Measurements from ENCODE around the gene TTC33. TPM values are rescaled to one million over a fixed set of nuclear protein-coding genes. Genes with fewer than 3 reads are reported as not detected.

TTC33 gene
- total RNA-seq, 4 donors from 2014 or later = 18.8 to 123 (median 39.7) TPM

GRCh38 chr5:40688996-40689395, 66.8 kb downstream of the TTC33 start:
- H3K27ac ChIP-seq = peak overlapping the region in 1 of 2 donors; percentile 40
- no peak for DNase-seq
- H3K4me1 ChIP-seq = no peaks in the 10 kb centered on the region
- TF ChIP-seq POLR2A (IDR thresholded peaks at IDR 0.05) = no peak
- TF ChIP-seq CTCF (IDR thresholded peaks at IDR 0.05) = no peak
- H3K27me3 ChIP-seq = no peaks in the 10 kb centered on the region
- no peak overlapping the region for H3K4me3 ChIP-seq
- intact Hi-C loops (cut with DNase I; ENCODE audit: low total_unique reads) = loop anchor here (10.0 kb wide), 1 partner anchor 1094 kb away; no protein-coding TSS in a partner anchor
- H3K9me3 ChIP-seq = no peaks in the 10 kb centered on the region
- H3K36me3 ChIP-seq = no peaks in the 10 kb centered on the region

GRCh38 chr5:40688127-40688761, 67.5 kb downstream of the TTC33 start:
- Histone ChIP-seq H3K4me1 (no peaks in the 10 kb centered on the region), H3K27me3 (no peaks in the 10 kb centered on the region), H3K9me3 (no peaks in the 10 kb centered on the region), H3K4me3 (no peak overlapping the region), H3K27ac (peak overlapping the region; percentile 13 to 47), H3K36me3 (no peaks in the 10 kb centered on the region)
- no peak for TF ChIP-seq POLR2A (IDR thresholded peaks at IDR 0.05)
- peak; percentile 77 to 88 (median 84) for TF ChIP-seq CTCF (IDR thresholded peaks at IDR 0.05)
- peak; percentile 83 to 85 for DNase-seq
- intact Hi-C loops (cut with DNase I; ENCODE audit: low total_unique reads) = loop anchor here (10.0 kb wide), 1 partner anchor 1093 kb away; no protein-coding TSS in a partner anchor

- Histone ChIP-seq H3K4me3 (no peak overlapping the region), H3K27me3 (no peaks in the 10 kb centered on the region)
Measured at GRCh38 chr5:40687321-40687720, 68.4 kb downstream of the TTC33 start.

GRCh38 chr5:40685976-40686486, 69.7 kb downstream of the TTC33 start:
- intact Hi-C loops (cut with DNase I; ENCODE audit: low total_unique reads) = loop anchor here (10.0 kb wide), 1 partner anchor 1091 kb away; no protein-coding TSS in a partner anchor
- DNase-seq = no peak
- H3K27me3 ChIP-seq = no peaks in the 10 kb centered on the region
- peak overlapping the region in 1 of 2 donors; percentile 3 for H3K27ac ChIP-seq
- no peak for TF ChIP-seq POLR2A (IDR thresholded peaks at IDR 0.05)
- no peak for TF ChIP-seq CTCF (IDR thresholded peaks at IDR 0.05)
- H3K36me3 ChIP-seq = no peaks in the 10 kb centered on the region
- H3K4me3 ChIP-seq = no peak overlapping the region
- H3K9me3 ChIP-seq = no peaks in the 10 kb centered on the region
- H3K4me1 ChIP-seq = no peaks in the 10 kb centered on the region

More at GRCh38 chr5:40687321-40687720, 68.4 kb downstream of the TTC33 start:
- Histone ChIP-seq H3K27ac (peak overlapping the region in 1 of 2 donors; percentile 47), H3K9me3 (no peaks in the 10 kb centered on the region), H3K36me3 (no peaks in the 10 kb centered on the region), H3K4me1 (no peaks in the 10 kb centered on the region)
- TF ChIP-seq CTCF (IDR thresholded peaks at IDR 0.05) (no peak), POLR2A (IDR thresholded peaks at IDR 0.05) (no peak)
- intact Hi-C loops (cut with DNase I; ENCODE audit: low total_unique reads) = loop anchor here (10.0 kb wide), 1 partner anchor 1093 kb away; no protein-coding TSS in a partner anchor
- no peak for DNase-seq

GRCh38 chr5:40685193-40685592, 70.6 kb downstream of the TTC33 start:
- H3K4me1 ChIP-seq = no peaks in the 10 kb centered on the region
- TF ChIP-seq POLR2A (IDR thresholded peaks at IDR 0.05) (no peak), CTCF (IDR thresholded peaks at IDR 0.05) (no peak)
- H3K27me3 ChIP-seq = no peaks in the 10 kb centered on the region
- H3K9me3 ChIP-seq = no peaks in the 10 kb centered on the region
- no peak for DNase-seq
- H3K36me3 ChIP-seq = no peaks in the 10 kb centered on the region
- intact Hi-C loops (cut with DNase I; ENCODE audit: low total_unique reads) = loop anchor here (10.0 kb wide), 1 partner anchor 1090 kb away; no protein-coding TSS in a partner anchor
- no peak overlapping the region for H3K4me3 ChIP-seq
- H3K27ac ChIP-seq = peak overlapping the region in 1 of 2 donors; percentile 55
